Stimulated activated CD4-positive, alpha-beta T cell treated with anti-CD3 and anti-CD28 coated beads, TNF-alpha, amount 100 ng/mL, for 48 hours (primary cell): ENCODE data around the gene ADAMTS8.

Experiments used
- DNase-seq, 3 donors: peaks; one replicate each; pipeline ENCODE4 v3.0.0-alpha.2; 2020; ENCODE audit warnings: low read depth in 3 of 3

The ADAMTS8 gene, protein sequence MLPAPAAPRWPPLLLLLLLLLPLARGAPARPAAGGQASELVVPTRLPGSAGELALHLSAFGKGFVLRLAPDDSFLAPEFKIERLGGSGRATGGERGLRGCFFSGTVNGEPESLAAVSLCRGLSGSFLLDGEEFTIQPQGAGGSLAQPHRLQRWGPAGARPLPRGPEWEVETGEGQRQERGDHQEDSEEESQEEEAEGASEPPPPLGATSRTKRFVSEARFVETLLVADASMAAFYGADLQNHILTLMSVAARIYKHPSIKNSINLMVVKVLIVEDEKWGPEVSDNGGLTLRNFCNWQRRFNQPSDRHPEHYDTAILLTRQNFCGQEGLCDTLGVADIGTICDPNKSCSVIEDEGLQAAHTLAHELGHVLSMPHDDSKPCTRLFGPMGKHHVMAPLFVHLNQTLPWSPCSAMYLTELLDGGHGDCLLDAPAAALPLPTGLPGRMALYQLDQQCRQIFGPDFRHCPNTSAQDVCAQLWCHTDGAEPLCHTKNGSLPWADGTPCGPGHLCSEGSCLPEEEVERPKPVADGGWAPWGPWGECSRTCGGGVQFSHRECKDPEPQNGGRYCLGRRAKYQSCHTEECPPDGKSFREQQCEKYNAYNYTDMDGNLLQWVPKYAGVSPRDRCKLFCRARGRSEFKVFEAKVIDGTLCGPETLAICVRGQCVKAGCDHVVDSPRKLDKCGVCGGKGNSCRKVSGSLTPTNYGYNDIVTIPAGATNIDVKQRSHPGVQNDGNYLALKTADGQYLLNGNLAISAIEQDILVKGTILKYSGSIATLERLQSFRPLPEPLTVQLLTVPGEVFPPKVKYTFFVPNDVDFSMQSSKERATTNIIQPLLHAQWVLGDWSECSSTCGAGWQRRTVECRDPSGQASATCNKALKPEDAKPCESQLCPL

DNA sequence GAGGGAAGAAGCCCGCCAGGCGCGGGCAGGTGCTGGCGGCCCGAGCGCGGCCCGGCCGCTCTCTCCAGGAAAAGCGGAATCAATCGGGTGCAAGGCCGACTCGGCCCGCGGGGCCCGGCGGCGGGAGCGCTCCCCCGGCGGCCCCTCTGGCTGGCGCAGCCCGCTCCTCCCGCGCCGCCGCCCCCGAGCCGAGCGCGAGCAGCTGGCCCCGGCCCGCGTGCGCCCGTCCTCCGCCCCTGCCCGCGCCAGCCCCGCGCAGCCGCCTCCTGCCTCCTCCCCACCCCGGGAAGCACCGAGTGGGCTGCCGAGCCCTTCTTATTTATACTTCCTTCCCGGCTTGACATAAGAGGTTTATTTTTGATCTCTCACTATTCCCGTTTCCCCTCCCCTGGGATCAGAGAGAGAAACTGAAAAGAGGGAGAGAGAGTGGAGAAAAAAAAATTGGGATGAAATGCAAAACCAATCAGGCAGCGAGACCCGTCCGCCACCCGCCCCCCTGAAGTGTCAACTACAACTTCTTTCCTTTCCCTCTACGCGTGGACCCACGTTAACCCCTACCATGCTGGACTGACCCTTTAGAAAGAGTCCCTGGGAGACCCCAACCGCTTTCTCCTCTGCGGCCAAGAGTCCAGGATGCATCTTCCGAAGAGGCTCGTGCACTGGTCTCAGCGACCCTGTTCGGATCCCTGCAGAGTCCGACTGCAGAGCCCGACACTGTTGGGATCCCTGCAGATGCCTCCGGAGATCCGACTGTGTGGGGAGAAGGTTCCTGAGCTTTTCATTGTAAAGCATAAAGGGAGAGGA lies at the start of gene ADAMTS8:
TSS of gene ADAMTS8 (minus strand) at position 294 of the 804 bp plus-strand sequence. CDS start 323 bp downstream, outside the sequence.
- DNase-seq: no peak

DNA sequence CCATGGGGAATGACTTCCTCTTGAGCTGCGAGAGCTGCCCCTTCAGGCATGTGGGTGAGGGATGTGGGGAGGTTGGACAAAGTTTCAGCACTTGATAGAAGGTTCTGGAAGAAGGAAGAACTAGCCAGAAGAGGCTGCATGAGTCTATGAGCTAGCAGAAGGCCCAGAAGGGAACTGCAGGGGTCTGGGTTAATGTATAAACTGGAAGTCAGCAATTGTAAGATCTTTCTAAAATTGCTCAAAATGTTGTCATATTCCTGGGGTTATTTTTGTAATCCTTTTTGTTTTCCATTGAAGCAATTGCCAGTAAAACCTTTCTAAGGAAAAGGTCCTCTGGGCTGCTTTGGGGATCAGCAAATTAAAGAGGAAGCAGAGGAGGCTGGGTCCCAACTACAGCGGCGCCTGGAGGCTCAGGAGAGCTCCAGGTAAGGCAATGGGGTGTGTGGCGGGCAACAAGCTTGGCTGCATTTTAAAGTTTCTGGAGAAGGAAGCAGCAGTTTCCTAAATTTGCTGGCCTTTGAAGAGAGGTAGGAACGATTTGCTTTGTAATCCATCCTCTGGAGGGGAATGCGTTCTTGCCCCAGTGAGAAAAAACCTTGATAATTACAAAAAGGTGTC lies 49.3 kb upstream of the ADAMTS8 start:
- DNase-seq: no peak

DNA sequence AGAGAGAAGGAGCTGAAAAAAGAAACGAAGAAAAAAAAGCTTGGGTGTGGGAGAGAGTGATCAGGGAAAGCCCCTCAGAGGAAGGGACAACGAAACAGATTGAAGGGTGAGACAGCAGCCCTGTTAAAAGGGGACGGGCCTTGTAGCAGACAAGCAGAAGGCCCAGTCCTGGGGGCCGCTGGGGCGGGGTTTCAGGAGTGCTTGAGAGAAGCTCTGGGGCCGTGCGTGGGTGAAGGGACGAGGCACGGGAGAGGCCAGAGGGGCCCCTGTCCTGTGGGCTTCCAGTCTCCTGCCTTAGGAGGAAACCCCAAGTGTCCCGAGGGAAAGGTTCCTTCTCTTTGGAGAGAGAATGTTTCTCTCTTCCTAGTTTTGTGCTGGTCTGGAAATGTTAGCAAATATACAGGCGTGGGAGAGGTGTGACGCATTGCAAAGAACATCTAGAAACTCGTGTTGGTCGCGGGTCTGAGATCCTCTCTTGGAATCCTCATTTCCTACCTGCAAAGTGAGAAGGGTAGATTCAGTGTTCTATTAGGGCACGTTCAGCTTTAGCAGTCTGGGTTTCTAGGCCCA lies 48.6 kb upstream of the ADAMTS8 start:
- DNase-seq: no peak

DNA sequence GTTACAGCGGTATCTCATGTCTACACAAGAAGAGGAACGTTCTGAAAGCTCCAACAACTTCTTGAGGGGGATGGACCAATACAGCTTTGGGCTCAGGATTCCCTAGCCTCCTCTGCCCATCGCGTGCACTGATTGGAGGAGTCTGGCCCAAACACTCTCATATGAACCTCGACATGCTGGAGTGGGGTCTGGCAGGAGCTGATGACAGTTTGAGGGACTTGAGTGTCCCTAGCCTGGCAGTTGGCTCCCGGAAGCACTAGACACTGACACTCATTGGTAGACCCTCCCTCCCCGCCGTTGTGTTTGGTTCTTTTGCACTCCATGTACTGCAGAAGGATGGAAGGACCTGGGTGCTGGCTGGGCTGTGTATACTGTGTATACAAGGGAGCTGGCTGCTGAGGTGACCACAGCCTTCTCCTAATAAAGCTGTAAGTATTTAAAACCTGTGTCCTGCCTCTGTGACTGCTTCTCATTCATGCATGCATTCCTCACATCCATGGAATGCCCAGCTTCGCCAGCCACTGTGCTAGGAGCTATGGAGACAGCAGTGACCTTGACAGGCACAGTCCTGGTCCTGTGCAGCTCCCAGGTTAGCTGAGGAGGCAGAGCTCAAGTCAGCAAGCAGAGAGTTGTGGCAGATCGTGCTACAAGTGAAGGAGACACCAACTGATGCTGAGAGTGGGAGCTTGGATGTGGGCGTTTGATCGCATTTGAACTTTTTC lies 48.0 kb upstream of the ADAMTS8 start:
- DNase-seq: no peak

DNA sequence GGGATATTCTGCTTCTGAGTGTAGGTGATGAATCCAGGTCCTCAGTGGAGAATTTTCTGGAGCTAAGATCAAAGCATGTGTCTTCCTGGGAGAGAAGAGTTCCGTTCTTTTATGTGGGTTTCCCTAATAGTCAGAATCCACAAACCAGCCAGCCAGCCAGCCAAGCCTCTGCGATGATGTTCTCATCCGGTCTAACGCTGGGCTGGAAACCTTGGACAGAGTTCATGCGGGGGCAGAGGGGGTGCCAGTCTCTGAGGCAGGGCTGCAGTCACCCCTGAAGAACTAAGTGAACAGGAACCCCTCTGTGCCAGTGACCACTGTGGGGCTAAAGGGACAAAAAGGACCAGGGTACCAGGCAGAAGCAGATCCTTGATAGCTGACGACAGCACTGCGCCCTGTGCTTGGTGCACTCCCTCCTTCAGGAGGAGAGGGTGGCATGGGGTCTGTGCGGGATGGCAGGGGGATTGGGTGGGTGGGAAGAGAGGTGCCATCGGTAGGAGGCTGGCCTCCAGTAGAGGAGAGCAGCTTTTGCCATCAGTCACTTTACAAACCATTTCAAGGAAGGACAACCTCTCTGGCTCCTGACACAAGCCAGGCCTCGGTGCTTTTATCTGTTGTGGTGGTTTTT lies 47.1 kb upstream of the ADAMTS8 start:
- no peak for DNase-seq

DNA sequence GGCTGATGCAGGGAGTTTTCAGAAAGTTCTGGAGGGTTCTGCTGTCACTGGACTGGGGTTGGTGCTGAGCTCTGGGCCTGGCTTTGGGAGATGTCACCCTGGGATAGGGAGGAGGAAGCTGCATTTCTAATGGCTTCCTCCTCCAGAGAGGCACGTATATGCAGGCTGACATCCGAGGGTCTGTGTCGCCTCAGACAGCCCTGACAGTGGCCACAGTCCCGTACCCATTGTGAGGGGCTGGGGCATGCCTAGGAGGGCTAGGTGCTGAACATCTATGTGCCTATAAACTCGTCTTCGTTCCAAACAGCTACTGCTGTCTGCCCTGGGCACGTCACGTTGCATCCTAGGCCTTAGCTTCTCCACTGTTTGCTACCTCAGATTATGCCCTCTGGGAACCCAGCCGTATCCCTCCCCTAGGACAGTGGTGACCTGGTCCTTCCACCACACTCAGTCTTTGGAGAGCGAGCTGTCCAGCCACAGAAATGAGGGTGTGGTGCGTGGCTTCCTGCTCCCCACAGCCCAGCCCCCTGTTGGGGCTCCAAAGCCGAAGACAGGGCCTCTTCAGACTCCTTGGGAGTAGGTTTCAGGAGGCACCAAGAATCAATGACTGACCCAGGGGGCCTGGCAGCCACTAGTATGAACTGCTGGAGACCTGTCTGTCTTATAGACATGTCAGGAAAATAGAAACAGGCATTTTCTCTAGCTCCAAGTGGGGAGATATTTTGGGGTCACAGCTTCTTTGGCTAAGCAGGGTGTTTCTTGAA lies 46.4 kb upstream of the ADAMTS8 start:
- no peak for DNase-seq

DNA sequence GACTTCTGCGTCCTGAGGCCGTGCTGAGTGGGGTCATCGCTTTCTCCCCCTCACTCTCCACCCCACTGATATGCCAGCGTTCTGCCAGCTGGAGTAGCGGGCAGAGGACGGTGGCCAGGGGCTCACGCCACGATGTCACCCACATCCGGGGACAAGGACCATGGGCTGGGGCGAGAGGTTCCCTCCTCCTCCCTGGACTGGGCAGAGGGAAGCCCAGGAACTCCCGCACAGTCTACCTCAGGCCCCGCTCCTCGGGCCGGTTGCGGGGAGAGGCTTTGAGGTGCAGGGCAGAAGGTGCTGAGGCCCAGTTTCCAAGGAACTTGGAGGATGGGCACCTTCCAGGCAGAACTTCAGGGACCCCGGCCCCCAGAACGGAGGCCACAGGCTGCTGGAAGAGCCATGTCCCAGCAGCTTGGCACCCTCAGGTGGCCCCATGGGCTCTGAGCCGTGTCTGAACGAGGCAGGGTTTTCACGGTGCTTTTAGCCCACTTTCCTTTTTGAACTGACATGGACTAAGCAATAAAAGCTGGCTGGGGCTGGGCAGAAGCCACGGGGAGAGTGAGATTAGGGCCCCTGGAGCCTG lies 45.5 kb upstream of the ADAMTS8 start:
- no peak for DNase-seq

DNA sequence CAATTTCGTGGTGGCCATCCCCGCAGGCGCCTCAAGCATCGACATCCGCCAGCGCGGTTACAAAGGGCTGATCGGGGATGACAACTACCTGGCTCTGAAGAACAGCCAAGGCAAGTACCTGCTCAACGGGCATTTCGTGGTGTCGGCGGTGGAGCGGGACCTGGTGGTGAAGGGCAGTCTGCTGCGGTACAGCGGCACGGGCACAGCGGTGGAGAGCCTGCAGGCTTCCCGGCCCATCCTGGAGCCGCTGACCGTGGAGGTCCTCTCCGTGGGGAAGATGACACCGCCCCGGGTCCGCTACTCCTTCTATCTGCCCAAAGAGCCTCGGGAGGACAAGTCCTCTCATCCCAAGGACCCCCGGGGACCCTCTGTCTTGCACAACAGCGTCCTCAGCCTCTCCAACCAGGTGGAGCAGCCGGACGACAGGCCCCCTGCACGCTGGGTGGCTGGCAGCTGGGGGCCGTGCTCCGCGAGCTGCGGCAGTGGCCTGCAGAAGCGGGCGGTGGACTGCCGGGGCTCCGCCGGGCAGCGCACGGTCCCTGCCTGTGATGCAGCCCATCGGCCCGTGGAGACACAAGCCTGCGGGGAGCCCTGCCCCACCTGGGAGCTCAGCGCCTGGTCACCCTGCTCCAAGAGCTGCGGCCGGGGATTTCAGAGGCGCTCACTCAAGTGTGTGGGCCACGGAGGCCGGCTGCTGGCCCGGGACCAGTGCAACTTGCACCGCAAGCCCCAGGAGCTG lies 44.8 kb upstream of the ADAMTS8 start:
- no peak for DNase-seq

DNA sequence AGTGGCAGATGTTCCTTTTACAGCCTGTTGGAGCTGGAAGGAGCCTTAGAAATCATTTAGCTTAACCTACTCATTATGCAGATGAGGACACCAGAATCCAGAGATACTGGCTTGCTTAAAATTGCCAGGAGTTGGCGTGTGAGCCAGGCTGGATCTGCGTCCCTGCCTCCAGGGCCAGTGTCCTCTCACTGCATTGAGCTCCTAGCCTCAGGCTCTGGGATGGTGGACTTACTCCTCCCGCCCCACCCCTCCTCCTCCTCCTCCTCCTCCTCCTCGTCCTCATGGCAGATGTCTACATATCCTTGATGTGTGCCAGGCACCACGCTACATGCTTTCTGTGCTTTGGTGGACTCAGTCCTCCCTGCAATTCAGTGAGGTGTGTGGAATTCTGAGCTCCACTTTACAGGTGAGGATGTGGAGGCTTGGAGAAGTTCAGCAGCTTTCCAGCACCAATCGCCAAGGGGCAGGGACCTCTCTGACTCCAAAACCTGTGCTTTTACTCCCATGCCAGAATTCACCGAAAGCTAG lies 44.1 kb upstream of the ADAMTS8 start:
- DNase-seq: no peak

DNA sequence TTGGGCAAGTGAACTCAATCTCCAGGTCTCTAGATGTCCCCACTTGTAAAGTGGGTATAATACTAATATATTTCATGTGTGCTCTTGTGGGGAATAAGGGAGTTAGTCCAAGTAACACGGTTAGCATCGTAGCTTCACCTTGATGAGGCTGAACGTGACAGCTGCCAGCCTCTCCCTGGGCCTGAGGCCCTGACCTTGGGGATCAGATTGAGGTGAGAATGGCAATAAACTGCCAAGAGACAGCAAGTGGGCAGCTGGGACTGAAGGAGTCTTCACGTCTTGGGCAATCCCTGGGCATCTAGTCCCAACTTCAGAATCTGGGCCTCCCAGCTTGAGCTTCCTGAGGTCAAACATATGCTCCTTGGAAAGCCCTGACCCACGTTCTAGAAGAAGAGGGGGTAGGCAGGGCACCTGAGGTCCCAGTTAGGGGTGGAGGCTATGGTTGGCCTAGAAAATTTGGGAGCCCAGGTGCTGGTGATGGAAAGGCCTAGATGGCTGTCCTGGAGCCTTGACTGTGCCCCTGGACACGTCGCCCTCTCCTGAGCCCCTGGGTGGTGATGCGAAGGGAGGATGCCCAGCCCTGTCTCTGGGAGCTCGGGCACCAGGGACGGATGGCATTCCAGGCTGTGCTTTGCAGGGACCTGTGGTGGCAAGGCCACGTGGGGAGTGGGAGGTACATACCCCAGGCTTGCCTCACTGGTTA lies 43.5 kb upstream of the ADAMTS8 start:
- no peak for DNase-seq

DNA sequence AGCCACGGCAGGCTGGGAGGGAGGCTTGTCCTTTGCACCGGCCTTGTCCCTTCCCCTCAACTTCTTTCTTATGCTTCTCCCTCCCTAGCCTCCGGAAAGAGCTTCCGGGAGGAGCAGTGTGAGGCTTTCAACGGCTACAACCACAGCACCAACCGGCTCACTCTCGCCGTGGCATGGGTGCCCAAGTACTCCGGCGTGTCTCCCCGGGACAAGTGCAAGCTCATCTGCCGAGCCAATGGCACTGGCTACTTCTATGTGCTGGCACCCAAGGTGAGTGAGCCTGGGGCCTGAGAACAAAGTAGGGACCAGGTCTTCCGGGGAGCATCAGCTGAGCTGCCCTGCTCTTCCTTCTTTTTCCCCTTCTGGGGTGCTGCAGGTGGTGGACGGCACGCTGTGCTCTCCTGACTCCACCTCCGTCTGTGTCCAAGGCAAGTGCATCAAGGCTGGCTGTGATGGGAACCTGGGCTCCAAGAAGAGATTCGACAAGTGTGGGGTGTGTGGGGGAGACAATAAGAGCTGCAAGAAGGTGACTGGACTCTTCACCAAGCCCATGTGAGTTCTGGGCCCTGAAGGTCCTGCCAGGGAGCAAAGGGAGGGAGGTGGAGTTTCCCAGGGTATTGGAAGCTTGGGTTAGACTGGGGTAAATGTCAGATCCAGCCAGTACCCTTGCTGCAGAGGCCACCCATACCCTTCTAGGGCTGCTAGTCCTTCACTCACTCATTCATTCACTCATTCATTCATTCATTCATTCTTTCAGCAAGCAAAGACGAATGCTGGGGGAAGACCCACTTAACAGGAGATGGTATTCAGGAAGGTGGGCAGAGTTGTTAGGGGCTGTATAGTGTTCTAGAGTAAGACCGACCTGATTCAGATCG lies 42.7 kb upstream of the ADAMTS8 start:
- DNase-seq: no peak

DNA sequence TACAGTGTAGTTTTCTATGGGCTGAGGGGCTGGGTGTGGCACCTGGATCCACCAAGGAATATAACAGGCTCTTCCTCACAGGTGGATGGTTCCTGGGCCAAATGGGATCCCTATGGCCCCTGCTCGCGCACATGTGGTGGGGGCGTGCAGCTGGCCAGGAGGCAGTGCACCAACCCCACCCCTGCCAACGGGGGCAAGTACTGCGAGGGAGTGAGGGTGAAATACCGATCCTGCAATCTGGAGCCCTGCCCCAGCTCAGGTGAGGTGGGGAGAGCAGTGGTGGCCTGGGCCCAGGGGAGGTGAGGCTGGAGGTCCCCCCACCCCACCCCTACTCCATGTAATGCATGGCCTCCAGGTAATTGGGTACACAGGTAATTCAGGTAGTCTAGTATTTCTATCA lies 40.8 kb upstream of the ADAMTS8 start:
- no peak for DNase-seq

DNA sequence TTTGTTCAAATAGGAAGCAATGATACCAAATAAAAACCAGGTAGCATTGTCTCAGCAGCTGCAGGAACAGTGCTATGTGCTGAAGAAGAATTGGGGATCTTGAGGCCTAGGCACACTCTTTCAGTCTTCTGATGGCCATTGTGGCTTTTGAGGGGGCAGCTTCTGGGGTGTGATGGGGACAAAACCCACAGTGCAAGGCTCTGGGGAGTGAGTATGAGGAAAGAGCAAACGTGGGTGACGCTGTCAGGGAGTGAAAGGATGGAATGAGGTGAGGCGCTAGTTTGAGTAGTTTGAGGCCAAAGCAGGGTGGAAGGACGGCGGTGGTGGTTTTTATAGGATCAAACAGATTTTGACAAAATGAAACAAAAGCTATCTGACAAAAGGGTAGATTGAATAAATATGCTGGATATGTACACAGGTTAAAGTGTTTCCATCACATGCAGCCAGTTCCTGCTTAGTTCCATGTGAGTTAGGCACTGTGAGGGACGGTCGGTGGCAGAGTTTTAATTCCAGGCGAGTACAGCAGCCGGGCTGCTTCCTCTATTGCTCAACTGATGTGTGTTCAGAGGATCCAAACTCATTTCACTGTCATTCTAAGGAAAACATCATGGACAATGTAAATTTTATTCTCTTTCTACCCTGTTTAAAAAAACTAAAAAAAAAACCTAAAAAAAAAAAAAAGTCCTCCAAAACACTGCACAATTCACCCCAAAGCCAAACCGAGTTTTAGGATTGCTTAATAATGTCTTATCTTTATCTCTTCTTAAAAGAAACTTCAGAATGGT lies 38.9 kb upstream of the ADAMTS8 start:
- no peak for DNase-seq

DNA sequence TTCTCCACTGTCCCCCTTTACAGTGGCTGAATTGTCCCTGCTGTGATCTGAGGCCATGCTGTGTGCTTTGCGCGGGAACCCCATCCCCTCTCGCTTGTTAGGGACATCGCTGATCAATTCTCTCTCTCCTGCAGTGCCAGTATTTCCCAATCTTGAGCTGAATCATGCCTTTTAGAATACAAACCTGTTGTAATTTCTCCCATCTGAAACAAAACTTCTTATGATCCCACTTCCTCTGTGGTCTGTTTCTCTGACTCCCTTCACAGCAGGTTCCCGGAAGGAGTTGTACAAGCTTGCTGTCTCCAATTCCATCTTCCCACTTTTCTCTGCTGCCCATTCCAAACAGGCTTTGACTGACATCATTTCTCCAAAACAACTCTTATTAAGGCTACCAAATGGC lies 36.9 kb upstream of the ADAMTS8 start:
- no peak for DNase-seq

DNA sequence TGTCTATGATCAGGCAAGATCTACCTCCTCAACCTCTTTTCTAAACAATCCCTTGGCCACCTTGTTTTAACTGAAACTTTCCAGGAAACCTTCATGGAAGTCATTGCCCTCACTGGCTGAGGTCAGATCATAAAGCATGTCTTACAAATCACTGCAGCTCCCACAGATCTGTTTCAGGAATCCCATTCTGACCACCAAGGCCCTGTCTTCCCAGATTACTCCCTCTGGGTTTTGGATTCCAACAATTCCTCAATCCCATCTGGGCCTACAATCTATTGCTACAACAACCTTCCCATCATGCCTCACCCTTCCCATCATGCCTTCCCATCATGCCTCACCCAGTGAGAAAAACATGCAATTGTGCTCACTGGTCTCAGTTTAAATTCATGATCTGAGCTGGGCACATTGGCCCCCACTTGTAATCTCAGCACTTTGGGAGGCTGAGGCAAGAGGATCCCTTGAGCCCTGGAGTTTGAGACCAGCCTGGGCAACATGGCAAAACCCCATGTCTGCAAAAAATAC lies 35.9 kb upstream of the ADAMTS8 start:
- no peak for DNase-seq
